K562 (cell line): ENCODE data around the gene TMEM200B. TPM values are rescaled to one million over a fixed set of nuclear protein-coding genes. Genes with fewer than 3 reads are reported as not detected.

Experiments used
- AFF1 ChIP-seq, 2 experiments: fragments of 450-650 bp; IDR thresholded peaks; 2 replicates each; pipeline ENCODE4 v1.6.1; 2018; ENCODE audit warnings: mild to moderate bottlenecking in 2 of 2, low read depth in 1 of 2; ENCODE audit not compliant: partially characterized antibody in 2 of 2
- EP400 ChIP-seq: fragments of 450-650 bp; IDR thresholded peaks from 2 replicates; pipeline ENCODE4 v1.6.1; 2017; ENCODE audit warnings: antibody characterized with exemption, mild to moderate bottlenecking, moderate library complexity
- HDAC2 ChIP-seq: fragments of 450-650 bp; IDR thresholded peaks from 2 replicates; pipeline ENCODE4 v1.6.1; 2016; ENCODE audit warnings: mild to moderate bottlenecking
- MAX ChIP-seq: sonication (generic); formaldehyde crosslinking; IDR thresholded peaks from 2 replicates; pipeline ENCODE4 v1.9.0; 2022; ENCODE audit warnings: mild to moderate bottlenecking, missing genetic modification reagents
- MLX ChIP-seq, 2 experiments: fragments of 450-650 bp in 1 of 2; sonication (generic) in 1 of 2; formaldehyde crosslinking; conservative IDR thresholded peaks; 2 replicates each; pipeline versions ENCODE4 v1.4.0 to v1.8.1; 2020 to 2022; ENCODE audit warnings: mild to moderate bottlenecking in 1 of 2, missing genetic modification reagents in 1 of 2
- NCOA1 ChIP-seq: fragments of 450-650 bp; IDR thresholded peaks from 2 replicates; pipeline ENCODE4 v1.6.1; 2016; ENCODE audit warnings: low read depth
- RAD51 ChIP-seq: fragments of 450-650 bp; IDR thresholded peaks from 2 replicates; pipeline ENCODE4 v1.7.1; 2016; ENCODE audit warnings: low read depth, mild to moderate bottlenecking, borderline replicate concordance
- TCF3 ChIP-seq: sonication (generic); formaldehyde crosslinking; IDR thresholded peaks from 2 replicates; pipeline ENCODE4 v1.4.0; 2020; ENCODE audit warnings: mild to moderate bottlenecking, missing genetic modification reagents
- TEAD2 ChIP-seq: fragments of 450-650 bp; IDR thresholded peaks from 2 replicates; pipeline ENCODE4 v1.6.1; 2016; ENCODE audit warnings: missing genetic modification characterization, control low read depth, missing compliant biosample characterization
- TFE3 ChIP-seq: fragments of 450-650 bp; formaldehyde crosslinking; IDR thresholded peaks from 2 replicates; pipeline ENCODE4 v1.4.0; 2020; ENCODE audit warnings: mild to moderate bottlenecking, mixed read lengths
- polyA plus RNA-seq, 8 experiments: library from polyadenylated mRNA; depleted of rRNA in 4 of 8; stranded (reverse) in 5 of 8; unstranded in 3 of 8; fragments of >200 nt; fragmentation: Nextera tagmentation in 2 of 8; fragmentation: Illumina TruSeq in 1 of 8; extraction: Ambion mirVana in 2 of 8; extraction: Trizol in 1 of 8; gene quantifications; 2 replicates each; pipeline versions ENCODE4 v1.2.1 to v1.2.3, GENCODE V29; 2011 to 2014; ENCODE audit warnings: inconsistent platforms in 1 of 8, missing spikeins in 1 of 8
- total RNA-seq, 7 experiments: library from RNA; depleted of rRNA in 6 of 7; stranded (reverse); fragments of >200 nt in 6 of 7; fragmentation: Illumina TruSeq in 2 of 7; extraction: Trizol in 2 of 7; gene quantifications; 2 replicates each; pipeline versions ENCODE4 v1.2.1 to v1.2.3, GENCODE V29; 2011 to 2021; ENCODE audit warnings: low replicate concordance in 1 of 7

Gene TMEM200B
- total and polyA plus RNA-seq, 9 of the 15 experiments (the other 6 are each of a cell fraction or from before 2014, with no cell fraction given), result 0.04 to 0.35 (median 0.10) TPM; not detected in 1

GRCh38 chr1:29156543-29157268, 33.0 kb upstream of the TMEM200B start (continued):
- TF ChIP-seq TEAD2 (tag) (peak; percentile 17; the same call in 1 of the 2 replicates), RAD51 (peak; percentile 20), AFF1 (IDR thresholded peaks at IDR 0.05; ENCODE audit: low read depth in 1 of 2, partially characterized antibody in 2 of 2) (peak in 1 of 2 experiments; percentile 68), MLX (CRISPR knock-in tag; conservative IDR thresholded peaks at IDR 0.05) (0 out of 4 replicates have a peak, but pooled peaks of 1 of the 2 experiments have one; percentile 30), EP400 (peak; percentile 76), NCOA1 (peak; percentile 94), TFE3 (CRISPR knock-in tag) (0 out of 2 replicates have a peak, but pooled peaks have one; percentile 21), TCF3 (CRISPR knock-in tag) (peak; percentile 96), HDAC2 (peak; percentile 94), MAX (peak; percentile 81)
